H1 (cell line): ENCODE measurements around the gene NECAB3.

ENCODE experiments used
- BCL11A ChIP-seq, 2 experiments: IDR thresholded peaks; one replicate each; pipeline ENCODE4 v1.6.1; 2011; ENCODE audit warnings: low read depth in 2 of 2, low read length in 2 of 2, mild to moderate bottlenecking in 2 of 2
- EGR1 ChIP-seq: IDR thresholded peaks from 2 replicates; pipeline ENCODE4 v1.6.1; 2011; ENCODE audit warnings: low read depth, low read length, borderline replicate concordance
- GABPA ChIP-seq: IDR thresholded peaks from 2 replicates; pipeline ENCODE4 v1.6.1; 2011; ENCODE audit warnings: mild to moderate bottlenecking, low read length, moderate library complexity, borderline replicate concordance; ENCODE audit not compliant: insufficient read depth
- NRF1 ChIP-seq: IDR thresholded peaks from 2 replicates; pipeline ENCODE4 v1.6.1; 2011; ENCODE audit warnings: mild to moderate bottlenecking, low read depth, low read length, improper control_type of control experiment
- POLR2A ChIP-seq, 2 experiments: IDR thresholded peaks; 1 replicate in 1 of 2; 2 replicates in 1 of 2; pipeline ENCODE4 v1.6.1; 2011; ENCODE audit warnings: low read depth in 2 of 2, low read length in 2 of 2, mild to moderate bottlenecking in 2 of 2; ENCODE audit errors: control extremely low read depth in 1 of 2
- POU5F1 ChIP-seq: IDR thresholded peaks from 2 replicates; pipeline ENCODE4 v1.6.1; 2011; ENCODE audit warnings: low read depth, mild to moderate bottlenecking, low read length, moderate library complexity
- TEAD4 ChIP-seq: IDR thresholded peaks from 2 replicates; pipeline ENCODE4 v1.6.1; 2012; ENCODE audit warnings: low read depth, low read length, inconsistent platforms, mixed read lengths
- TF ChIP-seq, protein P1 (sequence below), 3 experiments: IDR thresholded peaks; 1 replicate in 2 of 3; 2 replicates in 1 of 3; pipeline versions ENCODE4 v1.5.1 to v1.6.1; 2011; ENCODE audit warnings: low read length in 3 of 3, mild to moderate bottlenecking in 3 of 3, inconsistent platforms in 2 of 3, low read depth in 1 of 3, moderate library complexity in 1 of 3; ENCODE audit not compliant: insufficient read depth in 1 of 3; ENCODE audit errors: control extremely low read depth in 1 of 3
- TF ChIP-seq, protein P2 (sequence below): IDR thresholded peaks from 2 replicates; pipeline ENCODE4 v1.6.1; 2011; ENCODE audit warnings: low read length, improper control_type of control experiment
- TF ChIP-seq, protein P3 (sequence below): IDR thresholded peaks from 2 replicates; pipeline ENCODE4 v1.6.1; 2012; ENCODE audit warnings: inconsistent platforms

DNA sequence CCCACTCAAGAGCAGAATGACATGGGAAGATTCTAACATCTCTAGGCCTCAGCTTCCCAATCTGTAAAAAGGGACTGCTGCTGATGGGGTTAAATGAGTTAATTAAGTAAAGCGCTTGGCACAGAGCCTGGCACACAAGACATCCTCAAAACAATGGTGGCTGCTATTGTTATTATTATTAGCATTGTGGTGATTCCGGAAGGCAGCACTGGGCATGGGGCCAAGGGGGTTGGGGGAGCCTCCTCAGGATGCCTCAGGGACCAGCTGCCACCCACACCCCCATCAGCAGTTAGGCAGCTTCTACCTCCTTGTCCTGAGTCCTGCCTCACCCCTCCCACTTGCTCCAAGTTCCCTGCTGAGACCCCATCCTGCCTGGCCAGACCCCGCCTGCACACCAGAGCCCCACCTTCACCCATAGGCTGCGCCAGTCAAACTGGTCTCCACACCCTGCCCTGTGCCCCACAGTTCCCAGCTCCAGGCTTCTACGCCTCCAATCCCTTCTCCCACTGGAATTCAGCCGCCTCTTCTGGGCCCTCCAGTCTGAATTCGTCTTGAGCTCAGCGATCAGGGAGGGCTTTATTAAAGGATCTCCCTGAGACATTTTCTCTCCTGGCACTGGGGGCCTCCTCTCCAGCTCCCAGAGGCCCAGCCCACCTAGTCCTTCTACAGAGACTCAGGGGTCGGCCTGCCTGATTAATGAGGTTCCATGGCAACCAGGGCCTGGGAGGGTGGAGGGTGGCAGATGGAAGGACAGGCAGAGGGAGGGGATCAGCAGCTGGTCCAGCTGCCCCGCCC is 10.5 kb upstream of the NECAB3 start:
- TF ChIP-seq POLR2A (IDR thresholded peaks at IDR 0.05; ENCODE audit: control extremely low read depth in 1 of 2, low read depth in 2 of 2, low read length in 2 of 2) (no peak), TEAD4 (no peak), NRF1 (no peak), BCL11A (IDR thresholded peaks at IDR 0.05; ENCODE audit: low read depth in 2 of 2, low read length in 2 of 2) (no peak), EGR1 (no peak), POU5F1 (no peak), GABPA (no peak)
- TF ChIP-seq, protein P1, sequence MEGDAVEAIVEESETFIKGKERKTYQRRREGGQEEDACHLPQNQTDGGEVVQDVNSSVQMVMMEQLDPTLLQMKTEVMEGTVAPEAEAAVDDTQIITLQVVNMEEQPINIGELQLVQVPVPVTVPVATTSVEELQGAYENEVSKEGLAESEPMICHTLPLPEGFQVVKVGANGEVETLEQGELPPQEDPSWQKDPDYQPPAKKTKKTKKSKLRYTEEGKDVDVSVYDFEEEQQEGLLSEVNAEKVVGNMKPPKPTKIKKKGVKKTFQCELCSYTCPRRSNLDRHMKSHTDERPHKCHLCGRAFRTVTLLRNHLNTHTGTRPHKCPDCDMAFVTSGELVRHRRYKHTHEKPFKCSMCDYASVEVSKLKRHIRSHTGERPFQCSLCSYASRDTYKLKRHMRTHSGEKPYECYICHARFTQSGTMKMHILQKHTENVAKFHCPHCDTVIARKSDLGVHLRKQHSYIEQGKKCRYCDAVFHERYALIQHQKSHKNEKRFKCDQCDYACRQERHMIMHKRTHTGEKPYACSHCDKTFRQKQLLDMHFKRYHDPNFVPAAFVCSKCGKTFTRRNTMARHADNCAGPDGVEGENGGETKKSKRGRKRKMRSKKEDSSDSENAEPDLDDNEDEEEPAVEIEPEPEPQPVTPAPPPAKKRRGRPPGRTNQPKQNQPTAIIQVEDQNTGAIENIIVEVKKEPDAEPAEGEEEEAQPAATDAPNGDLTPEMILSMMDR (IDR thresholded peaks at IDR 0.05; ENCODE audit: control extremely low read depth in 1 of 3, insufficient read depth in 1 of 3, low read depth in 1 of 3, low read length in 3 of 3), result no peak
- TF ChIP-seq, protein P2, sequence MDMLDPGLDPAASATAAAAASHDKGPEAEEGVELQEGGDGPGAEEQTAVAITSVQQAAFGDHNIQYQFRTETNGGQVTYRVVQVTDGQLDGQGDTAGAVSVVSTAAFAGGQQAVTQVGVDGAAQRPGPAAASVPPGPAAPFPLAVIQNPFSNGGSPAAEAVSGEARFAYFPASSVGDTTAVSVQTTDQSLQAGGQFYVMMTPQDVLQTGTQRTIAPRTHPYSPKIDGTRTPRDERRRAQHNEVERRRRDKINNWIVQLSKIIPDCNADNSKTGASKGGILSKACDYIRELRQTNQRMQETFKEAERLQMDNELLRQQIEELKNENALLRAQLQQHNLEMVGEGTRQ, result no peak
- TF ChIP-seq, protein P3, sequence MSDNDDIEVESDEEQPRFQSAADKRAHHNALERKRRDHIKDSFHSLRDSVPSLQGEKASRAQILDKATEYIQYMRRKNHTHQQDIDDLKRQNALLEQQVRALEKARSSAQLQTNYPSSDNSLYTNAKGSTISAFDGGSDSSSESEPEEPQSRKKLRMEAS, result no peak
